ENCODE data around the gene CENPS. TPM values are rescaled to one million over a fixed set of nuclear protein-coding genes. Genes with fewer than 3 reads are reported as not detected.
A peak's percentile ranks its signal among the peaks of the same experiment; 100 is the strongest.

The CENPS gene
- total and polyA plus RNA-seq, 2 of the 13 experiments (the other 11 are each of a cell fraction or from before 2014, with no cell fraction given): 3.3 to 22.0 TPM

DNA sequence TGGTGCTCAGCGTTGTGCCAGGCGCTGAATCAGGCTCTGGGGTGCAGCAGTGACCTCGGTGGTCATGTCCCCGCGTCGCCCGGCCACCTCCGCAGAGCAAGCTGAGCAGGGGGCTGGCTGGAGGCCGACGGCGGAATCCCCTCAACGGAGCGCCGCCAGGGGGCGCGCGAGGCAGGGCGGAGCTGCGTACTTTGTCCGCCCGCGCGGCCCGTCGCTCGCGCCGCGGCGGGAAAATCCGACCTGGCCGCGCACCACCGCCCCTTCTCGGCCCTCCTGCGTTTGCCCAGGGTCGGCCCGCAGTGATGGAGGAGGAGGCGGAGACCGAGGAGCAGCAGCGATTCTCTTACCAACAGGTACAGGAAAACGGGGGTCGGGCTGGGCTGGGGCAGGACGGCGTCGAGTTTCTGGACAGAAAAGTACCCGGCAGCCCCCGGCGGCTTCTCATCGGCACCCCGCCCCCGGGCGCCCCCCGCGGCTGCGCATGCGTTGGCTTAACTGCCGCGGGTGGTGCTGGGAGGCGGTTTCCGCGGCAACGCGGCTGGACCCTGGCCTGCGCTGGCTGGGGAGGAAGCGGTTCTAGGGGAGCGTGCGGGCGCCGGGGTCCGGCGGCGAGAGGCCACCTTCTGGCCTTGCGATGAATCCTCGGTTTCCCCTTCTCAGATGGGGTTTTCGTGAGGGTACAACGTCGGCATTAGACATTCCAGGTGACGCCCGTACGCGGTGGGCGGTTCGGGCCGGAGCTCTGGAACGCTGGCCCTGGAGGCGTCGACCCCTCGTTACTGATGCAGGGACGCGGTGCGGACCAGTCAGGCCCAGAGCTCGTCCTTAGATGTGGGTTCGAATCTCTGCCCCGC, at the start of gene CENPS (continued):
- TF ChIP-seq, protein P1, sequence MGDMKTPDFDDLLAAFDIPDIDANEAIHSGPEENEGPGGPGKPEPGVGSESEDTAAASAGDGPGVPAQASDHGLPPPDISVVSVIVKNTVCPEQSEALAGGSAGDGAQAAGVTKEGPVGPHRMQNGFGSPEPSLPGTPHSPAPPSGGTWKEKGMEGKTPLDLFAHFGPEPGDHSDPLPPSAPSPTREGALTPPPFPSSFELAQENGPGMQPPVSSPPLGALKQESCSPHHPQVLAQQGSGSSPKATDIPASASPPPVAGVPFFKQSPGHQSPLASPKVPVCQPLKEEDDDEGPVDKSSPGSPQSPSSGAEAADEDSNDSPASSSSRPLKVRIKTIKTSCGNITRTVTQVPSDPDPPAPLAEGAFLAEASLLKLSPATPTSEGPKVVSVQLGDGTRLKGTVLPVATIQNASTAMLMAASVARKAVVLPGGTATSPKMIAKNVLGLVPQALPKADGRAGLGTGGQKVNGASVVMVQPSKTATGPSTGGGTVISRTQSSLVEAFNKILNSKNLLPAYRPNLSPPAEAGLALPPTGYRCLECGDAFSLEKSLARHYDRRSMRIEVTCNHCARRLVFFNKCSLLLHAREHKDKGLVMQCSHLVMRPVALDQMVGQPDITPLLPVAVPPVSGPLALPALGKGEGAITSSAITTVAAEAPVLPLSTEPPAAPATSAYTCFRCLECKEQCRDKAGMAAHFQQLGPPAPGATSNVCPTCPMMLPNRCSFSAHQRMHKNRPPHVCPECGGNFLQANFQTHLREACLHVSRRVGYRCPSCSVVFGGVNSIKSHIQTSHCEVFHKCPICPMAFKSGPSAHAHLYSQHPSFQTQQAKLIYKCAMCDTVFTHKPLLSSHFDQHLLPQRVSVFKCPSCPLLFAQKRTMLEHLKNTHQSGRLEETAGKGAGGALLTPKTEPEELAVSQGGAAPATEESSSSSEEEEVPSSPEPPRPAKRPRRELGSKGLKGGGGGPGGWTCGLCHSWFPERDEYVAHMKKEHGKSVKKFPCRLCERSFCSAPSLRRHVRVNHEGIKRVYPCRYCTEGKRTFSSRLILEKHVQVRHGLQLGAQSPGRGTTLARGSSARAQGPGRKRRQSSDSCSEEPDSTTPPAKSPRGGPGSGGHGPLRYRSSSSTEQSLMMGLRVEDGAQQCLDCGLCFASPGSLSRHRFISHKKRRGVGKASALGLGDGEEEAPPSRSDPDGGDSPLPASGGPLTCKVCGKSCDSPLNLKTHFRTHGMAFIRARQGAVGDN (CRISPR knock-in tag; IDR thresholded peaks at IDR 0.05): peak; percentile 100
- TF ChIP-seq ZNF451 (CRISPR knock-in tag; IDR thresholded peaks at IDR 0.05): peak; percentile 86; the same call in 1 of the 2 replicates
- peak; percentile 53; the same call in 1 of the 2 replicates for TF ChIP-seq SMC3 (IDR thresholded peaks at IDR 0.05; ENCODE audit: low read length)
- TF ChIP-seq ETV6 (CRISPR knock-in tag; conservative IDR thresholded peaks at IDR 0.05): peak; percentile 59; the same call in 1 of the 2 replicates
- TF ChIP-seq KLF12 (CRISPR knock-in tag; IDR thresholded peaks at IDR 0.05; ENCODE audit: borderline replicate concordance): peak; percentile 77; the same call in 1 of the 2 replicates
- TF ChIP-seq ATF1 (CRISPR knock-in tag; IDR thresholded peaks at IDR 0.05): no peak
- TF ChIP-seq ZNF670 (CRISPR knock-in tag; IDR thresholded peaks at IDR 0.05; ENCODE audit: borderline replicate concordance): peak; percentile 72; the same call in 1 of the 2 replicates
- peak; percentile 98 for TF ChIP-seq ZNF547 (CRISPR knock-in tag; IDR thresholded peaks at IDR 0.05)
- no peak for TF ChIP-seq ZNF7 (CRISPR knock-in tag; IDR thresholded peaks at IDR 0.05)
- no peak for TF ChIP-seq FOXJ3 (CRISPR knock-in tag; IDR thresholded peaks at IDR 0.05; ENCODE audit: borderline replicate concordance)
- TF ChIP-seq HOXA3 (CRISPR knock-in tag; IDR thresholded peaks at IDR 0.05): peak; percentile 81
- TF ChIP-seq MZF1 (CRISPR knock-in tag; IDR thresholded peaks at IDR 0.05; ENCODE audit: borderline replicate concordance): 0 out of 2 replicates have a peak, but pooled peaks have one; percentile 69
- no peak for TF ChIP-seq KDM6A (CRISPR knock-in tag; IDR thresholded peaks at IDR 0.05; ENCODE audit: low read depth)
- peak; percentile 76 for TF ChIP-seq NFAT5 (CRISPR knock-in tag; IDR thresholded peaks at IDR 0.05)
- peak; percentile 57; the same call in 1 of the 2 replicates for TF ChIP-seq ARNTL (CRISPR knock-in tag; IDR thresholded peaks at IDR 0.05)
- TF ChIP-seq TIGD3 (CRISPR knock-in tag; IDR thresholded peaks at IDR 0.05; ENCODE audit: borderline replicate concordance): no peak
- TF ChIP-seq, protein P2, sequence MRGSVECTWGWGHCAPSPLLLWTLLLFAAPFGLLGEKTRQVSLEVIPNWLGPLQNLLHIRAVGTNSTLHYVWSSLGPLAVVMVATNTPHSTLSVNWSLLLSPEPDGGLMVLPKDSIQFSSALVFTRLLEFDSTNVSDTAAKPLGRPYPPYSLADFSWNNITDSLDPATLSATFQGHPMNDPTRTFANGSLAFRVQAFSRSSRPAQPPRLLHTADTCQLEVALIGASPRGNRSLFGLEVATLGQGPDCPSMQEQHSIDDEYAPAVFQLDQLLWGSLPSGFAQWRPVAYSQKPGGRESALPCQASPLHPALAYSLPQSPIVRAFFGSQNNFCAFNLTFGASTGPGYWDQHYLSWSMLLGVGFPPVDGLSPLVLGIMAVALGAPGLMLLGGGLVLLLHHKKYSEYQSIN (CRISPR knock-in tag; IDR thresholded peaks at IDR 0.05; ENCODE audit: borderline replicate concordance): no peak
